DOHH2 (cell line): ENCODE measurements around the gene LIFR.

Experiments
- H3F3A ChIP-seq: fragments of 200-600 bp; sonication (generic), shearing (Covaris generic); 2 replicates; pipeline ENCODE4 v1.6.0; 2016; ENCODE audit warnings: antibody characterized with exemption, mild to moderate bottlenecking; ENCODE audit not compliant: control insufficient read depth, insufficient read depth
- H3K27ac ChIP-seq: fragments of 200-600 bp; sonication (generic); 2 replicates; pipeline ENCODE4 v1.5.1; 2014; ENCODE audit warnings: low read depth, mild to moderate bottlenecking, low read length, moderate library complexity
- H3K27me3 ChIP-seq: fragments of 200-600 bp; sonication (generic); 2 replicates; pipeline ENCODE4 v1.6.1; 2014; ENCODE audit warnings: mild to moderate bottlenecking, low read length, mixed read lengths; ENCODE audit not compliant: control insufficient read depth
- H3K36me3 ChIP-seq: fragments of 200-600 bp; sonication (generic); 2 replicates; pipeline ENCODE4 v1.6.1; 2014; ENCODE audit warnings: mild to moderate bottlenecking, low read length, moderate library complexity, mixed read lengths; ENCODE audit not compliant: control insufficient read depth
- H3K4me1 ChIP-seq: fragments of 200-600 bp; sonication (generic); 2 replicates; pipeline ENCODE4 v1.6.1; 2014; ENCODE audit warnings: mild to moderate bottlenecking, low read length, mixed read lengths; ENCODE audit not compliant: control insufficient read depth
- H3K4me2 ChIP-seq: fragments of 200-600 bp; sonication (generic); 2 replicates; pipeline ENCODE4 v1.6.0; 2014; ENCODE audit warnings: mild to moderate bottlenecking, low read length, moderate library complexity
- H3K4me3 ChIP-seq: fragments of 200-600 bp; sonication (generic); 2 replicates; pipeline ENCODE4 v1.5.1; 2014; ENCODE audit warnings: mild to moderate bottlenecking, low read length, mixed read lengths
- H3K79me2 ChIP-seq: fragments of 200-600 bp; sonication (generic); 2 replicates; pipeline ENCODE4 v1.6.1; 2014; ENCODE audit warnings: mild to moderate bottlenecking, low read length, mixed read lengths; ENCODE audit not compliant: control insufficient read depth
- H3K9me2 ChIP-seq: fragments of 200-600 bp; sonication (generic); replicated peaks from 2 replicates; pipeline ENCODE4 v1.6.1; 2014; ENCODE audit warnings: mild to moderate bottlenecking, low read length, mixed read lengths; ENCODE audit not compliant: control insufficient read depth
- H3K9me3 ChIP-seq: fragments of 200-600 bp; sonication (generic); 2 replicates; pipeline ENCODE4 v1.6.1; 2014; ENCODE audit warnings: antibody characterized with exemption, low read length, mixed read lengths; ENCODE audit not compliant: control insufficient read depth, insufficient read depth
- H4K20me1 ChIP-seq: fragments of 200-600 bp; sonication (generic); 2 replicates; pipeline ENCODE4 v1.6.0; 2014; ENCODE audit warnings: low read depth, mild to moderate bottlenecking, antibody characterized with exemption, low read length, moderate library complexity; ENCODE audit not compliant: control insufficient read depth, insufficient read depth
- CTCF ChIP-seq: fragments of 200-600 bp; sonication (generic); IDR thresholded peaks from one replicate; pipeline ENCODE4 v1.5.1; 2014; ENCODE audit warnings: antibody characterized with exemption, mild to moderate bottlenecking, low read depth, low read length; ENCODE audit not compliant: poor library complexity, severe bottlenecking
- EZH2phosphoT487 ChIP-seq: fragments of 200-600 bp; sonication (generic); IDR thresholded peaks from 2 replicates; pipeline ENCODE4 v1.6.1; 2017; ENCODE audit warnings: borderline replicate concordance, mild to moderate bottlenecking, antibody characterized with exemption, low read length, moderate library complexity, mixed read lengths

The LIFR gene

GRCh38 chr5:38453921-38454320 is 102.5 kb downstream of the LIFR start:
- peaks cover 7% of the 10 kb centered on the region; the same call in 1 of the 2 replicates for H4K20me1 ChIP-seq
- H3K9me3 ChIP-seq = no peaks in the 10 kb centered on the region
- no peaks in the 10 kb centered on the region for H3F3A ChIP-seq
- H3K27me3 ChIP-seq = peaks cover 77% of the 10 kb centered on the region
- no peaks in the 10 kb centered on the region for H3K9me2 ChIP-seq
- H3K36me3 ChIP-seq = no peaks in the 10 kb centered on the region
- H3K4me3 ChIP-seq = no peak overlapping the region
- H3K27ac ChIP-seq = no peak overlapping the region
- H3K4me1 ChIP-seq = peaks cover 14% of the 10 kb centered on the region
- H3K4me2 ChIP-seq = no peak overlapping the region
- no peak for TF ChIP-seq CTCF
- no peaks in the 10 kb centered on the region for H3K79me2 ChIP-seq

GRCh38 chr5:38453506-38453905 is 102.9 kb downstream of the LIFR start:
- Histone ChIP-seq H3K36me3 (no peaks in the 10 kb centered on the region), H3K79me2 (no peaks in the 10 kb centered on the region), H3K4me3 (no peak overlapping the region), H3K9me3 (no peaks in the 10 kb centered on the region), H4K20me1 (peaks cover 7% of the 10 kb centered on the region; the same call in 1 of the 2 replicates), H3K4me1 (peaks cover 14% of the 10 kb centered on the region), H3K27ac (no peak overlapping the region), H3K27me3 (peaks cover 79% of the 10 kb centered on the region), H3K4me2 (no peak overlapping the region), H3F3A (no peaks in the 10 kb centered on the region), H3K9me2 (no peaks in the 10 kb centered on the region)
- peak; percentile 88; the same call in 1 of the 2 replicates for TF ChIP-seq EZH2phosphoT487
- no peak for TF ChIP-seq CTCF

GRCh38 chr5:38452201-38452600 is 104.2 kb downstream of the LIFR start:
- no peak for TF ChIP-seq EZH2phosphoT487
- TF ChIP-seq CTCF = no peak
- peaks cover 14% of the 10 kb centered on the region for H3K4me1 ChIP-seq
- H3K9me3 ChIP-seq = no peaks in the 10 kb centered on the region
- no peaks in the 10 kb centered on the region for H3K9me2 ChIP-seq
- H3K27ac ChIP-seq = no peak overlapping the region
- no peaks in the 10 kb centered on the region for H3K79me2 ChIP-seq
- H3F3A ChIP-seq = no peaks in the 10 kb centered on the region
- H4K20me1 ChIP-seq = peaks cover 7% of the 10 kb centered on the region; the same call in 1 of the 2 replicates
- no peak overlapping the region for H3K4me3 ChIP-seq
- peaks cover 76% of the 10 kb centered on the region for H3K27me3 ChIP-seq
- H3K36me3 ChIP-seq = no peaks in the 10 kb centered on the region
- no peak overlapping the region for H3K4me2 ChIP-seq
